GM18499 (cell line): ENCODE results near the gene CCDC182.

Experiments
- ATAC-seq: cut with Tn5 transposase; IDR thresholded peaks from one replicate; pipeline ENCODE4 v1.9.1; 2021; ENCODE audit warnings: moderate number of reproducible peaks; ENCODE audit not compliant: insufficient read depth, unreplicated experiment

The CCDC182 gene

DNA sequence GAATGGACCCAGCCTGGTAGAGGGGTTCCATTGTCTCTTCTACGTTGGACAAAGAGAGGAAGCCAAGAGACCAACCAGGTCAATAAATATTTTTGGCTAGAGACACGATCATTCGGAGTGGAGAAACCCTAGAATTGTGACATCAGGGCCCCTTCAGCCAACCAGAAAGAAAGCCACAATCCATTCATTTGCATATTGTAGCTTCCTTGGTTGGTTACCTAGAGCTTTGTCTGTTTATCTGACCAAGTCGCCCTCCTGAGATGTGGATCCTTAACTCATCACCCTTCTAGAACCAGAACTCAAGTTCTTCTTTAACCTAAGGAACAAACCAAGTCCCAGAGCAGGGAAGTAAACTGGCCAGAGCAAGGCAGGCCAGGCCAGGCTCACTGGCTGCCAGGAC is at the start of gene CCDC182:
Gene CCDC182 (minus strand): TSS at position 58 of the 400 bp plus-strand sequence. CDS start 27 bp downstream, at position 31.
- no peak for ATAC-seq

DNA sequence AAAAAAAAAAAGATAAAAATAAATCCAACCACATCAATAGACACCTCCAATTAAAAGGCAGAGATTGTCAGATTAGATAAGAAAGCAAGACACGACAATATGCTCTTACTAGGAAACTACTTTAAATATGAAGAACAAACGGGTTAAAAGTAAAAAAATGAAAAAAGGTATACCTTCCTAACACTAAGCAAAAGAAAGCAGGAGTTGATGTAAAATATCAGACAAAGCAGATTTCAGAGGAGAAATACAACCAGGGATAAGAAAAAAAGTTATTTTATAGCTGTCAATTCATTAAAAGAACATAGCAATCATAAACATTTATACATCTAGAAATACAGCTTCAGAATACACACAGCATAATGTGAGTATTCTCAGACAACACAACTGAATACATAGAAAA is 49.7 kb upstream of the CCDC182 start:
- no peak for ATAC-seq

DNA sequence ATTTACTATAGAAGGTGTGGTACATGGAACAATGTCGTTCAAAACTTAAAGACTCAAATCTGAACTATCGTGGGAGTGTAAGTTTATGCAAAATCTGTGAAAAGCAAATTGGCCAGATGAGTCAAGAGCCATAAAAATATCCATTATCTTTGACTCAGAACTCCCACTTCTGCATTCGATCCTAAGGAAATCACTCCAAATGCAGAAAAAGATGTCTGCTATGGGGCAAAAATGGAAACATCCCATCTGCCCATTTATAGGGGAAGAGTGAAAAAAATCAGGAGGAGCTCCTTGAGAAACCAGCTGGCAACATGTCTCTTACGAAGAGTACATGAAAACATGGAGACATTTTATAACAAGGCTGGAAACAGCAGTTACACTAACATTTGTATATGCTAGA is 43.6 kb upstream of the CCDC182 start:
- ATAC-seq: no peak

DNA sequence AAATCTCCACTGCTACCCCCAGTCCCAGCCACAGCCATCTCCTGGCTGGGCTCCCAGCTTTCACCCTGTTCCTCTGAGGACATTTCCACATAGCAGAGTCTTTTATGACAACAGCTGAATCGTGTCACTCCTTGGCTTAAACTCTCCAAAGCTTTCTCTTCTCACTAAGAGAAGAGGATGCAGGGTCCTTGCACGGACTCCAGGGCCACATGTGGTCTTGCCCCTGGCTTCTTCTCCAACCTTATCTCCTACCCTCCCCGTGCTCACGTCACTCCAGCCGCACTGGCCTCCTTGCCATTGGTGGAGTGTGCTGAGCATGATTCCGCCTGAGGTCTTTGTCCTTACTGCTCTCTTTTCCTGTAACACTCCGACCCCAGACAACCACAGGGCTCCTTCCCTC is 39.9 kb upstream of the CCDC182 start:
- no peak for ATAC-seq

DNA sequence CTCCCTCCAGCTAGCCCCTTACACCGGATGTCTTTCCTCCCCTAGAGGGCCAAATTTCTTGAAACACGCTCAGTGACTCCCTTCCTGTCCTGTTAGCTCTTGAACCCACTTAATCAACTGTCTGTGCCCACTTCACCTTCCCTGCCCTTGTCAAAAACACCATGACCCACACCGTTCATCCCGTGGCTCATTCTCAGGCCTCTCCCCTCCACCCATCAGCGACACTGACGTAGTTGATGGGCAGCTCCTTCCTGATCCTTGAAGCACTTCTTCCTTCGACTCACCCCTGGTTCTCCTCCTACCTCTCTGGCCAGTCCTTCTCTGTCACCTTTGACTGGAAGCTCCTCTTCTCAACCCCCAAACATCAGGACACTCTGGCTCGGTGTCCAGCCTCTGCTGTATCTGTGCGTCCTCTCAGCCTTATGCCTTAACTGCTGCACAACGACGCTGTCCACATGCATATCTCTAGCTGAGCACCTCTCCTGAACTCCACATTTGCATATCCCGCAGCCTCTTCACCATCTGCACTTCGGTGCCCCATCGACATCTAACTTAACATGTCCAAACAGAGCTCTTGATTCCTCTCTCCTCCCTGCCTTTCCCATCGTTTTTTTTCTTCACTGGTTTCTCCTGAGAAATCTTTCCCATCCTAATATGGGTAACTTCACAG is 39.3 kb upstream of the CCDC182 start:
- no peak for ATAC-seq

DNA sequence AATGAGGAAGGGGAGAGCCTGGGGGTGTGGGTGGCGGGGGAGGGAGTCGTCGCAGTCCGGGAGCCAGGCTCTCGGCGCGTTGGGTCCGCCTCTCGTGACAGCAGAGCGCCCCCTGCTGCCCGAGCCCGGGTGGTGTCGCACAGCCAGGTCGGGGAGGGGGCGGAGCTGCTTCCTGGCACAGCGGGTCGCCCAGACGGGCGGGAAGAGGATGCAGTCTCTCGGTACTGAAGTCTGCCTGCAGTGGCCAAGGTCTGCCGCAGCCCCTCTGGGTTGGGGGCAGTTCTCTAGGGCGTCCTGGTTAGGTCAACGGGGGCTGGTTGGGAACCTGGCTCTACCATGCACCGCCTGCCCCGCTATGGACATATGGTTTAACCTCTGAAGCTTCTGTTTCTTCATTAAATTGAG is 38.2 kb upstream of the CCDC182 start:
- no peak for ATAC-seq

DNA sequence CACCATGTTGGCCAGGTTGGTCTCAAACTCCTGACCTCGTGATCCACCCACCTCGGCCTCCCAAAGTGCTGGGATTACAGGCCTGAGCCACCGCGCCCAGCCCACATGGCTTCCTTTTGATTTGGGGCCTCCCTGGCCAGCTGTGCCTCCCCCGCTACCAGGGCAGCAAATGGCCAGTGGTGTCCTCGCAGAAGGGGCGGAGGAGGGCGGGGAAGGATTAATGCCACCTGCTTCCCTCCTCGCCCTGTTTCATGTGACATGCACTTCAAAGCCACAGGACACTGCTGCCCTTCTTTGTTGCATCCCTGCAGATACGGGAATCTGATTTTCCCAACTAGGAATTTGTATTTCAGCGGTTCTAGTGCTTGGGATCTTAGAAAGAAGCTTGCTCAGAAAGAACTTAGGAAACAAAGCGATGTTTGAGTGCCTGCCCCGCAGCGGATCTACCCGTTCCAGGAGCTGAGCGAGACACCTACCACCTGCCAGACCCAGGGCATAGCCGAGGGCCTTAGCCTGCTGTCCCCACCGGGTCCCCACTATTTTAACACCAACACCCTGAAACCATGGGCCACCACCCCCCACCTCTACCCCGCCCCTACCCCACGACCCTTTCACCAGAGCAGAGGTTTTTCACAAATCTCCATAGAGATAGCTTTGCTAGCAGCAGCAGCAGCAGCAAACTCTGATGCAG is 37.7 kb upstream of the CCDC182 start:
- ATAC-seq: no peak

DNA sequence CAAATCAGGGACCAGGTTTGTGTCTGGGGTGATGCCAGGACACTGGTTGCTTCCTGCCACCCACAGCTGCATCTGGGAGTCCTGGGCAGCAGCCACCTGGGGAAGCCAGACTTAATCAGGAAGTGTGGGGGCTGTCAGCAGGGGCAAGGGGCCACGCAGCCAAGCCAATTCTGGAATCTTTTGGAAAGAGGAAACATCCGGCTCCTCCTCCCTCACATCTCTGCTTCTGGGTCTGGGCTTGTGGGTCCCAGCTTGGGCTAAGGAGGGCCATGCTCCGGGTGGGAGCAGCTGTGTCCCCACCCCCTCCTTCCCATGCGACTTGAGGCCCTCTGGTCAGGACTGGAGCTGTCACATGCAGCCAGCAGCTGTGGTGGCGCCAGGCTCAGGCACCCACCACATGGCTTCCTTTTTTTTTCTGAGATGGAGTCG is 37.0 kb upstream of the CCDC182 start:
- ATAC-seq: no peak

DNA sequence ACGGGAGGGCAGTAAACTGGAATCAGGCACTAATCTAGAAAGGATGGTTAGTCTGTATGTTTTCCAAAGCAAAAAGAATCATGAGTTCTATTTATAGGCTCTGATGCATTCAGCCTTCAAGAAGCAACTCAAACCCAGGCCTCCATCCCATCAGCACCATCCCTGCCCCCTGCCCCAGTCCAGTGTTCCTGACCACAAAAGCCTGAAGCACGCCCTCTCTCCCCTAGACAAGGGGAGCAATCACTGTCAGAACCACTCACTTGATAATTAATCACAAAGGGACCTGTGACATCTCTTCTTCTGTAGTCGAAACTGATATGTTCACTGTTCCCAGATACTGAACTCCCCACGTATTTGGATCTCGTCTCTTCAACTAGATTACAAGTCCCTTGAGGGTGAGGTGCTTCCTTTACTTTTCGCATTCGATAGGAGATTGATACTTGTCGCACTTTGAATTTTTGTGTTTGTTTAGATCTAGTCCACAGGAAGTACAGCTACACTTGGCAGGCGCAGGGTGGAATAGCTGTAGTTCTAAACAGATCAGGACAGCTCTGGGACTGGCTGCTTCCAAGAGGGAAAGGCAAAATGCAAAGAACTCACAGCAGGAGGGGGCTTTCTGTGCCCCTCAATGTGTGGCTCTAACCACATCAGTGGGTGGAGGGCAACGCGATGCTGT is 36.4 kb upstream of the CCDC182 start:
- ATAC-seq: no peak

DNA sequence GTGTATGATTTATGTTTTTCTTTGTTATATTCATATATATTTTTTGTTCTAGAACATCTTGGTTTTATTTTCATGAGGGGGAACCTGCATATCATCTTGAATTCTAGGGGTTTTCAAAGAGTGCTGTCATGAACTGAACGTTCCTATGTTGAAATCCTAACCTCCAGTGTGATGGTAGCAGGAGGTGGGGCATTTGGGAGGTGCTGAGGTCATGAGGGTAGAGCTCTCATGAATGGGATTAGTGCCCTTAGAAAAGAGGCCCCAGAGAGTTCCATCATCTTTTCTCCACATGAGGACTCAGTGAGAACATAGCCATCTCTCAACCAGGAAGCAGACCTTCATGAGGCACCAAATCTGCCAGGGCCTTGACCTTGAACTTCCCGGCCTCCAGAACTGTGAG is 34.6 kb upstream of the CCDC182 start:
- no peak for ATAC-seq

DNA sequence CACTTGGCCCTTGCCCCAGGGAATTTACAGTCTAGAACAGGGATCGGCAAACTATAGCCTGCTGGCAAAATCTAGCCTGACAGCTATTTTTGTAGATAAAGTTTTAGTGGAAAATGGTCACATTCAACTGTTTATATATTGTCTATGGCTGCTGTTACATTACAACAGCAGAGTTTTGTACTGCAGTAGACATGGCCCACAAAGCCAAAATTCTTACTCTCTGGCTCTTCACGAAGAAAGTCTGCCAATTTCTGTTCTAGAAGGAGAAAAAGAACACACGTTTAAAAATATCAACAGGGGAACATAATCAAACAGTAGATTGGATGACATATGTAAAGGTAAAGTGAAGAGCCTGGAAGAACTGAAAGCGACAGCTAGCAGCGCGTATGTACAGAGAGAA is 33.2 kb upstream of the CCDC182 start:
- ATAC-seq: no peak

DNA sequence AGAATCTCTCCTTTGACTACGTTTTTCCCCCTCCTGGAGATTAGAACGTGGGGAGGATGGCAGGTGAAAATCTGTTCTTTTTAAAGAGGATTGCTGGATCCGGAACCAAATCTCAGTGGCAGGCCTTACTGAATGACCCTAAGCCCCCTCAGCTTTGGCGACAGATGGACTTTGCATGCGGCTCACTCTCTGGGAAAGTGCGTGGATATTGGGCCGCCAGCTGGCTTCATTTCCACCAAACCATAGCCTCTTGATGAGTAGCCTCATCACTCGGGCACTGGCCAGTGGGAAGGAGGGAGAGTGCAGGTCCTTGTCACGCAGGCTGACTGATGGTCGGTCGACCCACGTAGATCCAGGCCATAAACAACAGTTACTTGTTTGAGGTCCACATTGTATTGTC is 31.3 kb upstream of the CCDC182 start:
- ATAC-seq: no peak

DNA sequence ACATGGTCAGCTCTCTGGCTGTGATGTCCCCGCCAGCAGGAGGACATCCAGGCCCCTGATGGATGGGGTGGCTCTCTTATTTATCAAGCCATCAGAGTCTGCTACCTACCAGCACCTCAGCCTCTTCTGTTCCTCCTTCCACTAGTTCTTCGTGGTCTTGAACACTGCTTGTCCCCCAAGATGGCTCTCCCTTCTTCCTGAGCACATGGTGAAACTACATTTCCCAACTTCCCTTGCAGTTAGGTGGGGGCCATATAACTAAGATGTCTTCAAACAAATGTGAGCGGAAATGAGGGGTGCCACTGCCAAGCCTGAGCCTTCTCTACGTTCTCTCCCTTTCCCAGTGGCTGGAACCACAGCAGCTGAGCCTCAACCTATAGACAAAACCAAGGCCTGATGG is 29.8 kb upstream of the CCDC182 start:
- ATAC-seq: no peak

DNA sequence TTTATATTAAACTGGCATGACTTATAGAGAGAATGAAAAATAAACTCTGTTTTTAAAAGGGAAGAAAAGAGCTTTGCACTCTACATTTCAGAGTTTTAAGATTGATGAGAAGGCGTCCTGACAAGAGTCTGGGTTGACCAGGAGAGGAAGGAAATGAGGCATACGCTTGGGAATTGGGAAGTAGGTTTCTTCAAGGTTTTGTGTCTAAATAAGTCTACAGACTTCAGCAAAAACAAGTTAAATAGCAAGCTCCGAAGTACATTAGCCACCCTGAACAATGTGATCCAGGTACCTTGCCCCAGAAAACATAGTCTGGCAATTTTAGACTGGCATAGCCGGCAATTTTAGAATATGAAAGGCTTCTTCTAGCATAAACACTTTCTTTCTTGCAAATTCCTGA is 28.5 kb upstream of the CCDC182 start:
- no peak for ATAC-seq

DNA sequence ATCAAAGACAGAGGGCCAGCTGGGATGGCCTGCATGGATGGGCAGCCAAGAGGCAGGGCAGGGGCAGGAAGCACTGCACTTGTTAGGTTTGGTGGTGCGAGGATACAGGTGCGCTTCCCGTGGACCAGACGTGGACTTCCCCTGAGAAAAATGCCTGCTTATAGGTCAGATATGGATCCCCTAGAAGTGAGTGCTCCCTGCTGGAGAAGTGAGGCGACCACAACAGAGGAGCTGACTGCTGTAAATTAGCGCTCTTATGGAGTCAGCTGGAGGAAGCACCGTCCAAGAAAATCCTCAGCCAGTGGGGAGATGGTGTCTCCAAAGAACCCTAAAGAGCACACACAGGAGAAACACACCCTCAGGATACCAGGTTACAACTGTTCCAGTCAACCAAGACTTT is 27.7 kb upstream of the CCDC182 start:
- ATAC-seq: no peak

DNA sequence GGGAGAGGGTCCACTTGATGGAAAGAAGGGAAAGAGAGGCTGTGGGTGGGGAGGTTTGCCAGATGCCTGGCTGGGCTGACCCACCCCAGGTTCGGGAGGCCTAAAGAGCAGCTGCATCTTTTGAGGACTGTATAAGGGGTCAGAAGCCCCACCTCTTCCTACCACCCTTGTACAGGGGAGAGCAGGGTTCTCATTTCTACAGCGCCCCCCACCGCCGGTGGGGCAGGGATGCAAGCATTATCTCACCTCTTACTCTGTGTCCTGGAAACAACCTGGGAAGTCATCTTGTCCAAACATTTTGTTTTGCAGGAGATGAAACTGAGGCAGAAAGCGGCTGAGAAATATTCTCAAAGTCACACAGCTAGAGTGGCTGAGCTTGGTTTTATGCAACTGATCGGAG is 22.5 kb upstream of the CCDC182 start:
- no peak for ATAC-seq

DNA sequence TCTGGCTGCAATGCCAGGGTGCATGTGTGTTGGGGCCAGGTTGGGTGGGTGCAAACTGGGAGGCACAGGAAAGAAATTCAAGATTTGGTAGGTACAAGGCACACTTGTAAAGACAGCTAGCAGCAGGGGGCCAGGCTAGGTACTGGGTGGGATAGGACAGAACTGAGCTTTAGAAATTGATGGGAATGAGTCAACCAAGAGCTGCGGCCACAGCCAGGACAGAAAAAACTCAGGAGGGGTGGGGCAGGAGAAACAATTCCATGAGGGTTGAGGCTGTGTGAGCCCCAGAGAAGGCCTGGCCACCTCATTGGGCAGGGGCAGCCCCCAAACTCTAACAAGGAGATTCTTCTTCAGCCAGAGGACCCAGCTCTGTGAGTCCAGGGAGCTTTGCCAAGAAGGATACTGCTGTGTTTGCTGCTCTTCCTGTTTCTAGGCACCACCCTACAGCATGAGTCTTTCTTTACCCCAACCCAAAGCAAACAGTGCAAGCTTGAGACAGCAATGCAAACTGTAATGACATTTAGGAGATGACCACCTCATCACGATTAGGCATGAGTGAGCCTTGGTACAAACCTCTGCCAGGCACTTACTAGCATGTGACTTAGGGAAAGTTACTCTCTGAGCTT is 21.3 kb upstream of the CCDC182 start:
- no peak for ATAC-seq

DNA sequence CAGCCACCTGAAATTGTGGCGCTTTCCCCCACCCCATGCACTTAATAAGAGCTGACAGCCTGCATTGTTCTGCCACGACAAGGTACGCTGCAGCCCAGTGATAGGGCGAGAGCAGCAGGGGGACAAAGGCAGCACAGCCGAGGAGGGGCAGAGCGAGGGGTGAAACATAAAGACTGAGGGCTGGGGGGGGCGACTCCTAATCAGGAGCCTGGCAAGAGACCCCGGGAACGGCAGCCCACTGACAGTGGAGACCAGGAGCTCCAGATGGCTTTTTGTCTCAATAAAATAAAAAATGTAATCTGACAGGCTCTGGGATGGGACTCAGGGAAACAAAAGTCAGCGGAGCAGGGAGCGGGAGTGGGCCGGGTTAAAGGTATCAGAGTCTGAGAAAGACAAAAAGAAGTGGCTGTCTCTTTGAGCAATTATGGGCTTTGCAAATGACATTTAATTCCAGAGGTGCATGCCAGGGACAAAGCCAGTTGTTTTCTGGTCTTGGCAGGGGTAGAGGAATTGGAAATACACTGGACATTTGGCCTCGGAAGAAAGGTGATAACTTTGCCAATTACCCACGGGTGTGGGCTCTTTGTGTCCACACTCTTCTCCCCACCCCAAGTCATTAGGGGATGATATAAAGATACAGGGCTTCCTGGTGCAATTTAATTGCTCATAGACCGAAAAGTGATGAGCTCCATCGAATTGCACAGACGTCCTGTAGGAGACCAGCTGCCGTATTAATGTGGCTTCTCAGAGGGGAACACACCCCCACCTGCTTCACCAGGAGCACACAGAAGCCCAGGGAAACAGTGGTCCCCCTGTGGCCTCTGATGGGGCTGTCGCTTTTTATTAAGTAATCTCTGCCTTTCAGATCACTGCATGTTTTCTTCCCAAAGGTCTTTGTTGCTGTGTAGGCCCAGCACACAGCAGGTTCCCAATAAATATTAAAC is 17.6 kb upstream of the CCDC182 start:
- no peak for ATAC-seq

DNA sequence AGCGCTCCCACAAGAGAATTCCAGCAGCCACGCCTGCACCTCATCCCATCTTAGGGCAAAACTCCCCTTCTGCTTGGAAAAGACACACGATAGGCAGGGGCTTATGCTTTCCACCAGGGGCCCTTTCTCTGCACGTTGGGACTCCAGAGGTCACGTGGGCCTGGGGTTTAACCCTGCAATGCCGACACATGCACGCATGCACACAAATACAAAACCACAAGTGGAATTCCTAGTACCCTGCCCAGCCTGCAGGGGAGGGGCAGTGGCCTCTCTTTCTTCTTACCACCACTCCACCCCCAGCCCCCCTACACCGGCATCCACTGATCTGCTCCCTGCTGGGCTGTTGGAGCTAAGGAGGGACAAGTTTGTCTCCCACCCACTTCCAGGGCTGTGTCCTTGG is 16.8 kb upstream of the CCDC182 start:
- no peak for ATAC-seq

DNA sequence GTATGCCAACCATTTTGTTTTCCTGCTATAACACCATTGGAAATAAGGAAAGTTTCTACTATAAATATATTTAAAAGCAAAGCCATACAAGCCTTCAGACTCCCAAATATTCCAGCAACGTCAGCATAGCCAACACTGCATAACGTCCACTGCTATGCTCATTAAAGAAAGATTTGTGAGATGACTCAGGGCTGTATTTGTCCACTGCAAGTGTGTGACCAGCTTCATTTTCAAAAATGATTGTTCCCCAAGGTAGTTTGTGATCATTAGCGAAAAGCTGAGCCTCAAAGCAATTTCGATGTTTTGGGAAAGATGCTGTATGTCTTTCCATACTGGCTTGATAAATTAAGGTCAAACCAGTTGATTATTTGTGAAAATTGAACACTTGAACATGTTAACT is 14.9 kb upstream of the CCDC182 start:
- no peak for ATAC-seq
